NCI-H2171 treated with DMSO at 0.1 percent for 48 hours (cell line): ENCODE measurements around the gene CLPX.
"Not testable (repeated sequence)": the region's sequence is repeated elsewhere in the genome, so short reads cannot be mapped to it uniquely, and the experiment has no call there.

ENCODE experiments used
- DNase-seq: peaks from one replicate; lab custom pipeline; 2025; lab: John Stamatoyannopoulos, UW

Gene CLPX

GRCh38 chr15:65184868-65185717 is at the start of gene CLPX:
Gene CLPX (minus strand): TSS chr15:65185342. CDS start chr15:65185153, 189 bp downstream.
- DNase-seq: peak; percentile 88

GRCh38 chr15:65233696-65234095 is 48.6 kb upstream of the CLPX start:
- no peak for DNase-seq

GRCh38 chr15:65232520-65232919 is 47.4 kb upstream of the CLPX start:
- no peak for DNase-seq

GRCh38 chr15:65231306-65231705 is 46.2 kb upstream of the CLPX start:
- no peak for DNase-seq

- not testable (repeated sequence) for DNase-seq
Observed at GRCh38 chr15:65226901-65227300, 41.8 kb upstream of the CLPX start.

GRCh38 chr15:65226221-65226620 is 41.1 kb upstream of the CLPX start:
- DNase-seq: no peak

GRCh38 chr15:65223996-65224395 is 38.9 kb upstream of the CLPX start:
- no peak for DNase-seq

- DNase-seq: no peak
Observed at GRCh38 chr15:65222891-65223290, 37.7 kb upstream of the CLPX start.

GRCh38 chr15:65221697-65222096 is 36.6 kb upstream of the CLPX start:
- DNase-seq: no peak

GRCh38 chr15:65219137-65219536 is 34.0 kb upstream of the CLPX start:
- DNase-seq: no peak

- no peak for DNase-seq
Observed at GRCh38 chr15:65217526-65218482, 32.7 kb upstream of the CLPX start.

GRCh38 chr15:65215496-65215895 is 30.4 kb upstream of the CLPX start:
- no peak for DNase-seq

- DNase-seq: no peak
Observed at GRCh38 chr15:65214010-65214409, 28.9 kb upstream of the CLPX start.

- DNase-seq: no peak
Observed at GRCh38 chr15:65213241-65213640, 28.1 kb upstream of the CLPX start.

GRCh38 chr15:65212097-65212496 is 27.0 kb upstream of the CLPX start:
- DNase-seq: no peak

- peak; percentile 61 for DNase-seq
Observed at GRCh38 chr15:65211482-65211982, 26.4 kb upstream of the CLPX start.

GRCh38 chr15:65210770-65211481 is 25.8 kb upstream of the CLPX start, which contains the start of gene CILP:
Gene CILP (minus strand): TSS chr15:65211473. CDS start chr15:65209755, 1,718 bp downstream.
- DNase-seq: no peak

- DNase-seq: no peak
Observed at GRCh38 chr15:65209701-65210643, 24.8 kb upstream of the CLPX start.

GRCh38 chr15:65208647-65209046 is 23.5 kb upstream of the CLPX start:
- DNase-seq: peak; percentile 50

GRCh38 chr15:65207280-65207840 is 22.2 kb upstream of the CLPX start:
- no peak for DNase-seq
